Tibial nerve (tissue), 4 donors: Measurements from ENCODE around the gene TEX22.

Experiments
- CTCF ChIP-seq, 5 experiments: fragments of 200-600 bp in 3 of 5; fragments of 450-650 bp in 2 of 5; sonication (generic) in 3 of 5; IDR thresholded peaks; one replicate each; pipeline ENCODE4 v1.5.1; 2016 to 2019; ENCODE audit warnings: antibody characterized with exemption in 5 of 5, mild to moderate bottlenecking in 3 of 5, moderate library complexity in 2 of 5
- EP300 ChIP-seq, 2 donors: sonication (generic); formaldehyde crosslinking; IDR thresholded peaks; one replicate each; pipeline ENCODE4 v1.6.1; 2017; ENCODE audit warnings: antibody characterized with exemption in 2 of 2, mild to moderate bottlenecking in 1 of 2
- POLR2A ChIP-seq, 2 donors: fragments of 450-650 bp; IDR thresholded peaks; one replicate each; pipeline ENCODE4 v1.6.1; 2017; ENCODE audit warnings: antibody characterized with exemption in 2 of 2, mild to moderate bottlenecking in 2 of 2, moderate library complexity in 2 of 2

DNA sequence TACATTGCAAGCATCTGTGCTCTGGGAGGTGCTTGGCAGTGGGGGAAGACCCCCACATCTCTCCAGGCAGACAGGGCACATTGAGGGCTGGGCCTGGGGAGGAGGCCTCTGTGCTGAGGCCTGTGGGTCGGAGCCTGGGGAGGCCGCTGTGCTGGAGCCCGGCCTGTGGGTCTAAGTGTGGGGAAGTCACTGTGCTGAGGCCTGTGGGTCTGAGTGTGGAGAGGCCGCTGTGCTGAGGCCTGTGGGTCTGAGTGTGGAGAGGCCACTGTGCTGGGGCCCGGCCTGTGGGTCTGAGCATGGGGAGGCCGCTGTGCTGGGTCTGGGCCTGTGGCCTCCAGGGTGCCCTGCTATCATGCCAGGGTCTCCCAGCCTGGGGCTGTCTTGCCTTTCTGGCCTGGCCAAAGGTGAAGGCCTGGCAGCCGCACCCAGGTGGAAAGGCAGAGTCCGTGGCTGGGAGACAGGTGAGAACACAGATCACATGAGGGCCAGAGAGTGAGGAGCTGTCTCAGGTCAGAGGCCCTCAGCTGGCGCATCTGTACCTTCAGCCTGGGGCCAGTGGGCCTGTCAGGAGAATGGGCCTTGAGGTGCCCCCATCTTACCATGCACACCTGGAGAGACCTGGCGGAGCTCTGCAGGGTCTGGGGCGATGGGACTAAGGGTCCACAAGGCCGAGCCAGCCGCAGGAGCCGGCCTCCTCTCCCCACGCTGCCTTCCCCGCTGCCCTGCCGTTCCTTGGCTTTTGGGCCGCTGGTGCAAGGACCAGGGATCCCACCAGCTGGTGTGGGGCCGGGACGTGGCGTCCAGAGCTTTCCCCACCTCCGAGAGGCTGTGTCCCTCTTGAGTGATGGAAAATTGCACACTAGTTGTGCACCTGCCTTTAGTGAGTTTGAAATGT lies 57.7 kb downstream of the TEX22 start:
- TF ChIP-seq EP300 (IDR thresholded peaks at IDR 0.05) (no peak), CTCF (IDR thresholded peaks at IDR 0.05) (no peak), POLR2A (IDR thresholded peaks at IDR 0.05) (no peak)
